MCF 10A (cell line): ENCODE measurements around the gene GPC5. TPM values are rescaled to one million over a fixed set of nuclear protein-coding genes. Genes with fewer than 3 reads are reported as not detected.

ENCODE experiments used
- BruUV-seq: library from RNA; stranded (reverse); fragments of 400-500 nt; replicated peaks from 2 replicates; lab custom pipeline; 2021; lab: Mats Ljungman, UMichigan
- CTCF ChIA-PET: fragments of 300-600 bp; sonication (Branson Sonifier 250); formaldehyde crosslinking; extraction: SDS; loops from one replicate; lab custom pipeline; 2021; ENCODE audit warnings: antibody characterized with exemption, inconsistent platforms; lab: Yijun Ruan, JAX
- POLR2A ChIA-PET: fragments of 300-600, 350-650 bp; sonication (Branson Sonifier 250); formaldehyde crosslinking; extraction: SDS; loops from one replicate; lab custom pipeline; 2020; ENCODE audit warnings: antibody characterized with exemption, inconsistent platforms; lab: Yijun Ruan, JAX
- DNase-seq: peaks from one replicate; pipeline ENCODE4 v3.0.0-alpha.2; 2018; ENCODE audit not compliant: unreplicated experiment
- H3K27ac Mint-ChIP-seq: one replicate; pipeline ENCODE4 v1.8.0; 2022; ENCODE audit warnings: mild to moderate bottlenecking, low read depth, mixed read lengths; ENCODE audit not compliant: unreplicated experiment
- H3K27me3 Mint-ChIP-seq: one replicate; pipeline ENCODE4 v1.8.0; 2022; ENCODE audit warnings: mixed read lengths; ENCODE audit not compliant: insufficient read depth, unreplicated experiment
- H3K36me3 Mint-ChIP-seq: one replicate; pipeline ENCODE4 v1.8.0; 2022; ENCODE audit warnings: mild to moderate bottlenecking, moderate library complexity, mixed read lengths; ENCODE audit not compliant: insufficient read depth, unreplicated experiment
- H3K4me1 Mint-ChIP-seq: one replicate; pipeline ENCODE4 v1.8.0; 2022; ENCODE audit warnings: mixed read lengths; ENCODE audit not compliant: insufficient read depth, unreplicated experiment
- H3K4me3 Mint-ChIP-seq: one replicate; pipeline ENCODE4 v1.8.0; 2022; ENCODE audit warnings: mild to moderate bottlenecking, moderate library complexity, mixed read lengths; ENCODE audit not compliant: unreplicated experiment
- H3K9me3 Mint-ChIP-seq: one replicate; pipeline ENCODE4 v1.8.0; 2022; ENCODE audit warnings: mixed read lengths; ENCODE audit not compliant: unreplicated experiment
- intact Hi-C: fragments of 100-400 bp; cut with micrococcal nuclease; formaldehyde crosslinking; loops from 2 replicates; pipeline ENCODE4 v1.14.1; 2022
- total RNA-seq: library from RNA; stranded (reverse); gene quantifications from 2 replicates; pipeline ENCODE4 v1.2.3, GENCODE V29; 2022
- TF ChIP-seq, protein P1 (sequence below): fragments of 200-600 bp; IDR thresholded peaks from one replicate; pipeline ENCODE4 v1.8.0; 2022; ENCODE audit warnings: antibody characterized with exemption, mild to moderate bottlenecking; ENCODE audit not compliant: unreplicated experiment

The GPC5 gene
- total RNA-seq, 1 experiment from 2014 or later, result not detected

DNA sequence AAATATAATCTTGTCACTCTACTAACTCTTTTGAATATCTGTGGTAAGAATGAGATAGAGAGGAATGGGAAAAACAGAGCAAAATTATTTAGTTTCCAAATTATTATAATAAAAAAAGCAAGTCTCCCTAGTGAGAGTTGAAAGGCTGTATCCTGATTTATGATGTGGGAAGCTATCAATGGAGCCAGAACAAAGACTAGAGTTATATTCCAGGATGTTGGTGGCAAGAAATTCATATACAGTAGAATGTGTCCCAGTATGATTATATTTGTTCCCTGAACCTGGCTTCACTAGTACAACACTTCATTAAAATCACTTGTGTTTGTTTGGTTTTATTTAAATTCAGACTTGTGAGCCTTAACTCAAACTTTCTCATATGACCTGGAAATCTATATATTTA, 630.3 kb downstream of the GPC5 start:
- peaks cover 78% of the 10 kb centered on the region for H3K27me3 Mint-ChIP-seq
- CTCF ChIA-PET, result interaction anchor here (1.3 kb wide), 1 partner anchor 15 kb away, joined by 3 read pairs; no protein-coding TSS in a partner anchor
- H3K4me3 Mint-ChIP-seq, result no peak overlapping the region
- no peak overlapping the region for H3K27ac Mint-ChIP-seq
- no peaks in the 10 kb centered on the region for H3K36me3 Mint-ChIP-seq
- POLR2A ChIA-PET, result no interaction called here
- DNase-seq, result no peak
- TF ChIP-seq, protein P1, sequence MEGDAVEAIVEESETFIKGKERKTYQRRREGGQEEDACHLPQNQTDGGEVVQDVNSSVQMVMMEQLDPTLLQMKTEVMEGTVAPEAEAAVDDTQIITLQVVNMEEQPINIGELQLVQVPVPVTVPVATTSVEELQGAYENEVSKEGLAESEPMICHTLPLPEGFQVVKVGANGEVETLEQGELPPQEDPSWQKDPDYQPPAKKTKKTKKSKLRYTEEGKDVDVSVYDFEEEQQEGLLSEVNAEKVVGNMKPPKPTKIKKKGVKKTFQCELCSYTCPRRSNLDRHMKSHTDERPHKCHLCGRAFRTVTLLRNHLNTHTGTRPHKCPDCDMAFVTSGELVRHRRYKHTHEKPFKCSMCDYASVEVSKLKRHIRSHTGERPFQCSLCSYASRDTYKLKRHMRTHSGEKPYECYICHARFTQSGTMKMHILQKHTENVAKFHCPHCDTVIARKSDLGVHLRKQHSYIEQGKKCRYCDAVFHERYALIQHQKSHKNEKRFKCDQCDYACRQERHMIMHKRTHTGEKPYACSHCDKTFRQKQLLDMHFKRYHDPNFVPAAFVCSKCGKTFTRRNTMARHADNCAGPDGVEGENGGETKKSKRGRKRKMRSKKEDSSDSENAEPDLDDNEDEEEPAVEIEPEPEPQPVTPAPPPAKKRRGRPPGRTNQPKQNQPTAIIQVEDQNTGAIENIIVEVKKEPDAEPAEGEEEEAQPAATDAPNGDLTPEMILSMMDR, result no peak
- intact Hi-C loops, result no loop called here
- H3K4me1 Mint-ChIP-seq, result no peaks in the 10 kb centered on the region
- H3K9me3 Mint-ChIP-seq, result no peaks in the 10 kb centered on the region
- BruUV-seq, result no TSS peak

- Mint-ChIP-seq H3K36me3 (no peaks in the 10 kb centered on the region), H3K4me3 (no peak overlapping the region), H3K4me1 (no peaks in the 10 kb centered on the region), H3K27ac (no peak overlapping the region), H3K27me3 (peaks cover 69% of the 10 kb centered on the region), H3K9me3 (no peaks in the 10 kb centered on the region)
- CTCF ChIA-PET, result no interaction called here
- no peak for DNase-seq
- intact Hi-C loops, result no loop called here
- POLR2A ChIA-PET, result no interaction called here
- TF ChIP-seq, protein P1, result no peak
- BruUV-seq, result no TSS peak
These were observed 631.2 kb downstream of the GPC5 start for GRCh38 chr13:92029641-92030040.

GRCh38 chr13:92038905-92039304, 640.5 kb downstream of the GPC5 start:
- Mint-ChIP-seq H3K4me3 (no peak overlapping the region), H3K27ac (no peak overlapping the region), H3K9me3 (no peaks in the 10 kb centered on the region), H3K4me1 (no peaks in the 10 kb centered on the region), H3K36me3 (no peaks in the 10 kb centered on the region), H3K27me3 (peaks cover 21% of the 10 kb centered on the region)
- ChIA-PET POLR2A (no interaction called here), CTCF (no interaction called here)
- BruUV-seq, result no TSS peak
- TF ChIP-seq, protein P1, result no peak
- DNase-seq, result no peak
- intact Hi-C loops, result no loop called here

- BruUV-seq, result no TSS peak
- no peaks in the 10 kb centered on the region for H3K9me3 Mint-ChIP-seq
- intact Hi-C loops, result no loop called here
- no peak overlapping the region for H3K27ac Mint-ChIP-seq
- H3K36me3 Mint-ChIP-seq, result no peaks in the 10 kb centered on the region
- ChIA-PET CTCF (interaction anchor here (1.0 kb wide), 1 partner anchor 9 kb away, joined by 3 read pairs; no protein-coding TSS in a partner anchor), POLR2A (no interaction called here)
- H3K4me1 Mint-ChIP-seq, result no peaks in the 10 kb centered on the region
- TF ChIP-seq, protein P1, result no peak
- H3K27me3 Mint-ChIP-seq, result peaks cover 58% of the 10 kb centered on the region
- no peak overlapping the region for H3K4me3 Mint-ChIP-seq
- no peak for DNase-seq
These were observed 644.1 kb downstream of the GPC5 start for GRCh38 chr13:92042522-92042921.
